SK-N-SH (cell line): ENCODE results near the gene FARSA. TPM values are rescaled to one million over a fixed set of nuclear protein-coding genes. Genes with fewer than 3 reads are reported as not detected.

Experiments used
- CTCF ChIA-PET: fragments of 300-600, 350-600 bp; formaldehyde crosslinking; extraction: SDS; loops from one replicate; lab custom pipeline; 2021; lab: Yijun Ruan, JAX
- POLR2A ChIA-PET: fragments of 350-600 bp; sonication (Branson Sonifier 250); formaldehyde crosslinking; extraction: SDS; loops from one replicate; lab custom pipeline; 2020; ENCODE audit warnings: antibody characterized with exemption, inconsistent platforms; lab: Yijun Ruan, JAX
- DNase-seq: peaks from one replicate; pipeline ENCODE4 v3.0.0; 2012
- H2AFZ ChIP-seq: fragments of 200-600 bp; sonication (generic); 2 replicates; pipeline ENCODE4 v1.8.1; 2016; ENCODE audit warnings: antibody characterized with exemption, mild to moderate bottlenecking, low read depth
- H3F3A ChIP-seq: fragments of 200-600 bp; sonication (generic); replicated peaks from 2 replicates; pipeline ENCODE3; 2016; ENCODE audit warnings: antibody characterized with exemption, mild to moderate bottlenecking; ENCODE audit not compliant: insufficient read depth
- H3K27ac ChIP-seq, 2 experiments: fragments of 200-500 bp in 1 of 2; fragments of 200-600 bp in 1 of 2; sonication (Bioruptor generic) in 1 of 2; sonication (generic), shearing (Covaris generic) in 1 of 2; 2 replicates each; pipeline versions ENCODE4 v1.5.1 to v1.6.1; 2014 to 2016; ENCODE audit warnings: low read depth in 2 of 2, inconsistent platforms in 1 of 2, low read length in 1 of 2, mild to moderate bottlenecking in 1 of 2, mixed read lengths in 1 of 2
- H3K27me3 ChIP-seq: fragments of 200-600 bp; sonication (generic), shearing (Covaris generic); 2 replicates; pipeline ENCODE4 v1.6.1; 2016; ENCODE audit warnings: mixed run types; ENCODE audit not compliant: insufficient read depth
- H3K36me3 ChIP-seq, 2 experiments: fragments of 200-500 bp in 1 of 2; fragments of 200-600 bp in 1 of 2; sonication (Bioruptor generic) in 1 of 2; sonication (generic) in 1 of 2; replicated peaks in 1 of 2; 2 replicates each; pipeline versions ENCODE3 to v1.5.1; 2014 to 2016; ENCODE audit warnings: low read length in 1 of 2, mild to moderate bottlenecking in 1 of 2; ENCODE audit not compliant: insufficient read depth in 2 of 2, control insufficient read depth in 1 of 2
- H3K4me1 ChIP-seq, 2 experiments: fragments of 200-500 bp in 1 of 2; fragments of 200-600 bp in 1 of 2; sonication (Bioruptor generic) in 1 of 2; sonication (generic), shearing (Covaris generic) in 1 of 2; 2 replicates each; pipeline versions ENCODE4 v1.5.1 to v1.6.1; 2014 to 2016; ENCODE audit warnings: low read depth in 1 of 2, low read length in 1 of 2, mixed run types in 1 of 2; ENCODE audit not compliant: insufficient read depth in 2 of 2, control insufficient read depth in 1 of 2
- H3K4me2 ChIP-seq: fragments of 200-600 bp; sonication (generic), shearing (Covaris generic); 2 replicates; pipeline ENCODE4 v1.6.1; 2017; ENCODE audit warnings: mixed run types
- H3K4me3 ChIP-seq, 2 experiments: fragments of 200-500 bp in 1 of 2; fragments of 200-600 bp in 1 of 2; sonication (Bioruptor generic) in 1 of 2; sonication (generic), shearing (Covaris generic) in 1 of 2; 2 replicates each; pipeline versions ENCODE4 v1.5.1 to v1.8.1; 2014 to 2016; ENCODE audit warnings: low read depth in 2 of 2, inconsistent platforms in 1 of 2, low read length in 1 of 2, mild to moderate bottlenecking in 1 of 2, mixed read lengths in 1 of 2, moderate library complexity in 1 of 2
- H3K79me2 ChIP-seq: fragments of 200-600 bp; sonication (generic); 2 replicates; pipeline ENCODE4 v1.8.1; 2017; ENCODE audit warnings: mild to moderate bottlenecking; ENCODE audit not compliant: insufficient read depth
- H3K9ac ChIP-seq: fragments of 200-600 bp; sonication (generic); 2 replicates; pipeline ENCODE4 v1.6.1; 2017; ENCODE audit warnings: mixed run types
- H3K9me2 ChIP-seq: fragments of 200-600 bp; sonication (generic); 2 replicates; pipeline ENCODE4 v1.6.1; 2017; ENCODE audit warnings: mixed run types
- H3K9me3 ChIP-seq: fragments of 200-600 bp; sonication (generic); 2 replicates; pipeline ENCODE4 v1.6.1; 2017; ENCODE audit warnings: mixed run types, mild to moderate bottlenecking, moderate library complexity
- H4K20me1 ChIP-seq: fragments of 200-600 bp; sonication (generic); 2 replicates; pipeline ENCODE4 v1.6.1; 2017; ENCODE audit warnings: mild to moderate bottlenecking, mixed run types; ENCODE audit not compliant: insufficient read depth
- ELF1 ChIP-seq: IDR thresholded peaks from 2 replicates; pipeline ENCODE4 v1.4.0; 2012
- FOSL2 ChIP-seq: IDR thresholded peaks from 2 replicates; pipeline ENCODE4 v1.4.0; 2012; ENCODE audit warnings: low read depth, mild to moderate bottlenecking, moderate library complexity, borderline replicate concordance
- GATA2 ChIP-seq: sonication (generic); formaldehyde crosslinking; IDR thresholded peaks from 2 replicates; pipeline ENCODE4 v1.5.0; 2020; ENCODE audit warnings: mild to moderate bottlenecking, missing genetic modification reagents
- IRF3 ChIP-seq: fragments of 150-350 bp; IDR thresholded peaks from 2 replicates; pipeline ENCODE4 v1.6.1; 2016; ENCODE audit warnings: mild to moderate bottlenecking, low read depth, low read length
- RCOR1 ChIP-seq: fragments of 150-350 bp; IDR thresholded peaks from 2 replicates; pipeline ENCODE4 v1.6.1; 2017; ENCODE audit warnings: antibody characterized with exemption, low read length
- REST ChIP-seq: IDR thresholded peaks from 2 replicates; pipeline ENCODE4 v1.6.1; 2012; ENCODE audit warnings: mild to moderate bottlenecking, low read depth, low read length, moderate library complexity
- RFX5 ChIP-seq: IDR thresholded peaks from 2 replicates; pipeline ENCODE4 v1.6.1; 2012; ENCODE audit warnings: mild to moderate bottlenecking, improper control_type of control experiment, low read length
- RXRA ChIP-seq: IDR thresholded peaks from 2 replicates; pipeline ENCODE4 v1.4.0; 2012; ENCODE audit warnings: low read depth, mild to moderate bottlenecking, borderline replicate concordance
- SIN3A ChIP-seq: IDR thresholded peaks from 2 replicates; pipeline ENCODE4 v1.6.1; 2012; ENCODE audit warnings: low read depth, mild to moderate bottlenecking, low read length, moderate library complexity, borderline replicate concordance
- SMC3 ChIP-seq: IDR thresholded peaks from 2 replicates; pipeline ENCODE4 v1.6.1; 2012; ENCODE audit warnings: low read depth, low read length, improper control_type of control experiment
- WGBS: methylation state at CpG from one replicate; pipeline ENCODE4 v1.1.6; 2017; ENCODE audit warnings: low lambda C conversion rate; 5-methylcytosine and 5-hydroxymethylcytosine counted together
- polyA plus RNA-seq, 3 experiments: library from polyadenylated mRNA; depleted of rRNA; stranded (reverse); fragments of >200 nt; gene quantifications; 2 replicates each; pipeline ENCODE4 v1.2.3, GENCODE V29; 2012
- TF ChIP-seq, protein P1 (sequence below): IDR thresholded peaks from 2 replicates; pipeline ENCODE4 v1.4.0; 2012; ENCODE audit warnings: low read depth, borderline replicate concordance
- TF ChIP-seq, protein P2 (sequence below): IDR thresholded peaks from 2 replicates; pipeline ENCODE4 v1.4.0; 2012; ENCODE audit warnings: low read depth

Gene FARSA
- polyA plus RNA-seq, 1 of the 3 experiments (the other 2 are of a cell fraction) = 170 TPM

GRCh38 chr19:12921047-12921446 lies 12.5 kb downstream of the FARSA start:
- CTCF ChIA-PET = interaction anchor here (0.8 to 1.4 kb wide), 4 partner anchors 11 to 74 kb away, joined by 3 to 5 read pairs (median 4); partner anchors contain the start of genes FARSA and GCDH
- H3K9me3 ChIP-seq = no peaks in the 10 kb centered on the region
- peaks cover 0 to 2% of the 10 kb centered on the region in 2 experiments; a peak in 1 of 4 replicates for H3K4me1 ChIP-seq
- no peaks in the 10 kb centered on the region for H3K27me3 ChIP-seq
- H3K4me3 ChIP-seq = no peak overlapping the region
- no peak overlapping the region for H2AFZ ChIP-seq
- TF ChIP-seq GATA2 (CRISPR knock-in tag) = no peak
- TF ChIP-seq ELF1 = no peak
- TF ChIP-seq RFX5 = no peak
- TF ChIP-seq REST = no peak
- TF ChIP-seq RXRA = no peak
- TF ChIP-seq, protein P1, sequence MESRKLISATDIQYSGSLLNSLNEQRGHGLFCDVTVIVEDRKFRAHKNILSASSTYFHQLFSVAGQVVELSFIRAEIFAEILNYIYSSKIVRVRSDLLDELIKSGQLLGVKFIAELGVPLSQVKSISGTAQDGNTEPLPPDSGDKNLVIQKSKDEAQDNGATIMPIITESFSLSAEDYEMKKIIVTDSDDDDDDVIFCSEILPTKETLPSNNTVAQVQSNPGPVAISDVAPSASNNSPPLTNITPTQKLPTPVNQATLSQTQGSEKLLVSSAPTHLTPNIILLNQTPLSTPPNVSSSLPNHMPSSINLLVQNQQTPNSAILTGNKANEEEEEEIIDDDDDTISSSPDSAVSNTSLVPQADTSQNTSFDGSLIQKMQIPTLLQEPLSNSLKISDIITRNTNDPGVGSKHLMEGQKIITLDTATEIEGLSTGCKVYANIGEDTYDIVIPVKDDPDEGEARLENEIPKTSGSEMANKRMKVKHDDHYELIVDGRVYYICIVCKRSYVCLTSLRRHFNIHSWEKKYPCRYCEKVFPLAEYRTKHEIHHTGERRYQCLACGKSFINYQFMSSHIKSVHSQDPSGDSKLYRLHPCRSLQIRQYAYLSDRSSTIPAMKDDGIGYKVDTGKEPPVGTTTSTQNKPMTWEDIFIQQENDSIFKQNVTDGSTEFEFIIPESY = no peak
- no peak for TF ChIP-seq FOSL2
- TF ChIP-seq SIN3A = no peak
- no peak for TF ChIP-seq RCOR1
- TF ChIP-seq, protein P2, sequence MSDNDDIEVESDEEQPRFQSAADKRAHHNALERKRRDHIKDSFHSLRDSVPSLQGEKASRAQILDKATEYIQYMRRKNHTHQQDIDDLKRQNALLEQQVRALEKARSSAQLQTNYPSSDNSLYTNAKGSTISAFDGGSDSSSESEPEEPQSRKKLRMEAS = no peak
- TF ChIP-seq SMC3 = no peak
- TF ChIP-seq IRF3 = no peak
- no peak overlapping the region for H3K9ac ChIP-seq
- no peaks in the 10 kb centered on the region for H3K9me2 ChIP-seq
- peaks cover 26% of the 10 kb centered on the region for H3F3A ChIP-seq
- no peak for DNase-seq
- H3K27ac ChIP-seq = no peak overlapping the region
- no peaks in the 10 kb centered on the region for H4K20me1 ChIP-seq
- 73% methylated on average over 3 of the region's 3 CpGs for WGBS
- H3K4me2 ChIP-seq = no peak overlapping the region
- H3K36me3 ChIP-seq = peaks cover 23 to 26% of the 10 kb centered on the region in 2 experiments
- H3K79me2 ChIP-seq = no peaks in the 10 kb centered on the region
- POLR2A ChIA-PET = interaction anchor here (0.7 to 1.5 kb wide), 3 partner anchors 21 to 173 kb away, joined by 3 to 6 read pairs (median 3); partner anchors contain the start of gene GCDH
